HepG2 (cell line): Measurements from ENCODE around the gene GALR1.

ENCODE experiments used
- ARID4A ChIP-seq: sonication (generic); formaldehyde crosslinking; IDR thresholded peaks from 2 replicates; pipeline ENCODE4 v1.5.0; 2020; ENCODE audit warnings: mild to moderate bottlenecking, missing genetic modification reagents, borderline replicate concordance
- BORCS8-MEF2B ChIP-seq: sonication (generic); formaldehyde crosslinking; IDR thresholded peaks from 2 replicates; pipeline ENCODE4 v1.8.0; 2022; ENCODE audit warnings: mild to moderate bottlenecking, missing genetic modification reagents
- CTCF ChIP-seq: sonication (generic); formaldehyde crosslinking; IDR thresholded peaks from 2 replicates; pipeline ENCODE4 v1.5.0; 2020; ENCODE audit warnings: mild to moderate bottlenecking, missing genetic modification reagents, moderate library complexity
- EP300 ChIP-seq, 3 experiments: sonication (generic) in 1 of 3; formaldehyde crosslinking in 1 of 3; IDR thresholded peaks; 2 replicates each; pipeline versions ENCODE4 v1.5.1 to v1.6.1; 2011 to 2020; ENCODE audit warnings: low read depth in 2 of 3, low read length in 2 of 3, borderline replicate concordance in 1 of 3, improper control_type of control experiment in 1 of 3, mild to moderate bottlenecking in 1 of 3, missing genetic modification reagents in 1 of 3, moderate library complexity in 1 of 3
- KDM1A ChIP-seq: IDR thresholded peaks from 2 replicates; pipeline ENCODE4 v1.6.1; 2016; ENCODE audit warnings: missing compliant biosample characterization
- ZMYM2 ChIP-seq: sonication (generic); formaldehyde crosslinking; IDR thresholded peaks from 2 replicates; pipeline ENCODE4 v1.8.0; 2022; ENCODE audit warnings: mild to moderate bottlenecking, missing genetic modification reagents

GRCh38 chr18:77308216-77308615, 58.6 kb downstream of the GALR1 start:
- TF ChIP-seq ARID4A (no peak), ZMYM2 (CRISPR knock-in tag) (no peak), KDM1A (no peak), CTCF (no peak), BORCS8-MEF2B (CRISPR knock-in tag) (no peak), EP300 (IDR thresholded peaks at IDR 0.05; ENCODE audit: low read depth in 2 of 2, low read length in 2 of 2) (no peak), EP300 (CRISPR knock-in tag; IDR thresholded peaks at IDR 0.05; ENCODE audit: borderline replicate concordance) (no peak)
